ENCODE measurements around the gene PASD1. TPM values are rescaled to one million over a fixed set of nuclear protein-coding genes. Genes with fewer than 3 reads are reported as not detected.

Gene PASD1
- total RNA-seq, 1 donor from 2014 or later = not detected

GRCh38 chrX:151724563-151725337, 161.3 kb downstream of the PASD1 start:
- intact Hi-C loops (cut with DNase I) = no loop called here
- peak; percentile 55 for DNase-seq (ENCODE audit: low spot score)

GRCh38 chrX:151725338-151725614, 161.8 kb downstream of the PASD1 start:
- intact Hi-C loops (cut with DNase I) = no loop called here

More at GRCh38 chrX:151725338-151725614, 161.8 kb downstream of the PASD1 start:
- DNase-seq (ENCODE audit: low spot score) = peak; percentile 49

Other genes with a start within 250 kb of the PASD1 start
- 27.3 TPM for gene VMA21, start 166.5 kb upstream of the PASD1 start, total RNA-seq
- gene PRRG3, start 131.8 kb downstream of the PASD1 start, total RNA-seq = 1.1 TPM
- 0.67 TPM for gene FATE1, start 152.4 kb downstream of the PASD1 start, total RNA-seq
- gene CNGA2, start 171.1 kb downstream of the PASD1 start, total RNA-seq = not detected

All from cardiac septum (tissue), 1 donor.